ENCODE results near the gene LINGO1. TPM values are rescaled to one million over a fixed set of nuclear protein-coding genes. Genes with fewer than 3 reads are reported as not detected.
A peak's percentile ranks its signal among the peaks of the same experiment; 100 is the strongest.

The LINGO1 gene, protein sequence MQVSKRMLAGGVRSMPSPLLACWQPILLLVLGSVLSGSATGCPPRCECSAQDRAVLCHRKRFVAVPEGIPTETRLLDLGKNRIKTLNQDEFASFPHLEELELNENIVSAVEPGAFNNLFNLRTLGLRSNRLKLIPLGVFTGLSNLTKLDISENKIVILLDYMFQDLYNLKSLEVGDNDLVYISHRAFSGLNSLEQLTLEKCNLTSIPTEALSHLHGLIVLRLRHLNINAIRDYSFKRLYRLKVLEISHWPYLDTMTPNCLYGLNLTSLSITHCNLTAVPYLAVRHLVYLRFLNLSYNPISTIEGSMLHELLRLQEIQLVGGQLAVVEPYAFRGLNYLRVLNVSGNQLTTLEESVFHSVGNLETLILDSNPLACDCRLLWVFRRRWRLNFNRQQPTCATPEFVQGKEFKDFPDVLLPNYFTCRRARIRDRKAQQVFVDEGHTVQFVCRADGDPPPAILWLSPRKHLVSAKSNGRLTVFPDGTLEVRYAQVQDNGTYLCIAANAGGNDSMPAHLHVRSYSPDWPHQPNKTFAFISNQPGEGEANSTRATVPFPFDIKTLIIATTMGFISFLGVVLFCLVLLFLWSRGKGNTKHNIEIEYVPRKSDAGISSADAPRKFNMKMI
- 0.29 and 0.56 TPM in 2 replicates for polyA plus RNA-seq (2012; rRNA removed)
- 0.27 and 0.59 TPM in 2 replicates for polyA plus RNA-seq (2012; cell fraction: cytosol; rRNA removed)
- 0.13 and 0.39 TPM in 2 replicates for polyA plus RNA-seq (2012; cell fraction: nucleus; rRNA removed)

- ChIA-PET CTCF (interaction anchor here (0.6 to 15.7 kb wide), 89 partner anchors 9 to 613 kb away, joined by 3 to 458 read pairs (median 6); partner anchors contain the start of gene HMG20A), POLR2A (interaction anchor here (0.8 to 1.4 kb wide), 2 partner anchors 10 to 26 kb away, joined by 3 to 4 read pairs; no protein-coding TSS in a partner anchor)
- H3K79me2 ChIP-seq (ENCODE audit: insufficient read depth), result no peaks in the 10 kb centered on the region
- H3K9me3 ChIP-seq, result no peaks in the 10 kb centered on the region
- H3K27me3 ChIP-seq (ENCODE audit: insufficient read depth), result peaks cover 49% of the 10 kb centered on the region
- no peaks in the 10 kb centered on the region for H3F3A ChIP-seq (replicated peaks; ENCODE audit: insufficient read depth)
- 3% methylated on average over 21 of the region's 88 CpGs for WGBS (ENCODE audit: low lambda C conversion rate)
- H4K20me1 ChIP-seq (ENCODE audit: insufficient read depth), result no peaks in the 10 kb centered on the region
- H3K9ac ChIP-seq, result no peak within 1 kb of the TSS
- H3K36me3 ChIP-seq (replicated peaks in 1 of 2; ENCODE audit: control insufficient read depth in 1 of 2, insufficient read depth in 2 of 2, low read length in 1 of 2), result no peaks in the 10 kb centered on the region
- peak within 1 kb of the TSS in 1 of 2 experiments; percentile 11; a peak in 1 of 4 replicates for H3K27ac ChIP-seq (ENCODE audit: low read depth in 2 of 2, low read length in 1 of 2)
- DNase-seq, result peak; percentile 82
- peaks cover 0 to 40% of the 10 kb centered on the region in 2 experiments; a peak in 2 of 4 replicates for H3K4me1 ChIP-seq (ENCODE audit: control insufficient read depth in 1 of 2, insufficient read depth in 2 of 2, low read depth in 1 of 2, low read length in 1 of 2)
- TF ChIP-seq GABPA (IDR thresholded peaks at IDR 0.05; ENCODE audit: low read depth) (no peak), USF1 (IDR thresholded peaks at IDR 0.05; ENCODE audit: borderline replicate concordance, low read depth) (no peak), TEAD4 (IDR thresholded peaks at IDR 0.05; ENCODE audit: borderline replicate concordance, insufficient read depth) (no peak), RXRA (IDR thresholded peaks at IDR 0.05; ENCODE audit: borderline replicate concordance, low read depth) (no peak), EP300 (IDR thresholded peaks at IDR 0.05; ENCODE audit: borderline replicate concordance in 1 of 2, low read depth in 1 of 2, low read length in 1 of 2) (no peak), RCOR1 (IDR thresholded peaks at IDR 0.05; ENCODE audit: low read length) (no peak), NFIC (IDR thresholded peaks at IDR 0.05; ENCODE audit: borderline replicate concordance) (no peak), YY1 (IDR thresholded peaks at IDR 0.05; ENCODE audit: low read depth) (no peak), GATA2 (CRISPR knock-in tag; IDR thresholded peaks at IDR 0.05) (no peak), CTCF (IDR thresholded peaks at IDR 0.05) (no peak), POLR2AphosphoS5 (IDR thresholded peaks at IDR 0.05; ENCODE audit: low read depth, low read length) (no peak), ELF1 (IDR thresholded peaks at IDR 0.05) (no peak), MXI1 (IDR thresholded peaks at IDR 0.05; ENCODE audit: low read depth, low read length) (no peak), NRF1 (IDR thresholded peaks at IDR 0.05; ENCODE audit: low read depth, low read length) (no peak), MEF2A (IDR thresholded peaks at IDR 0.05; ENCODE audit: borderline replicate concordance, low read depth) (no peak), FOSL2 (IDR thresholded peaks at IDR 0.05; ENCODE audit: borderline replicate concordance, low read depth) (no peak), EZH2phosphoT487 (IDR thresholded peaks at IDR 0.05; ENCODE audit: borderline replicate concordance, low read depth) (no peak)
- TF ChIP-seq, protein P1, sequence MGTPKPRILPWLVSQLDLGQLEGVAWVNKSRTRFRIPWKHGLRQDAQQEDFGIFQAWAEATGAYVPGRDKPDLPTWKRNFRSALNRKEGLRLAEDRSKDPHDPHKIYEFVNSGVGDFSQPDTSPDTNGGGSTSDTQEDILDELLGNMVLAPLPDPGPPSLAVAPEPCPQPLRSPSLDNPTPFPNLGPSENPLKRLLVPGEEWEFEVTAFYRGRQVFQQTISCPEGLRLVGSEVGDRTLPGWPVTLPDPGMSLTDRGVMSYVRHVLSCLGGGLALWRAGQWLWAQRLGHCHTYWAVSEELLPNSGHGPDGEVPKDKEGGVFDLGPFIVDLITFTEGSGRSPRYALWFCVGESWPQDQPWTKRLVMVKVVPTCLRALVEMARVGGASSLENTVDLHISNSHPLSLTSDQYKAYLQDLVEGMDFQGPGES (IDR thresholded peaks at IDR 0.05; ENCODE audit: low read depth, low read length), result no peak
- TF ChIP-seq, protein P2, sequence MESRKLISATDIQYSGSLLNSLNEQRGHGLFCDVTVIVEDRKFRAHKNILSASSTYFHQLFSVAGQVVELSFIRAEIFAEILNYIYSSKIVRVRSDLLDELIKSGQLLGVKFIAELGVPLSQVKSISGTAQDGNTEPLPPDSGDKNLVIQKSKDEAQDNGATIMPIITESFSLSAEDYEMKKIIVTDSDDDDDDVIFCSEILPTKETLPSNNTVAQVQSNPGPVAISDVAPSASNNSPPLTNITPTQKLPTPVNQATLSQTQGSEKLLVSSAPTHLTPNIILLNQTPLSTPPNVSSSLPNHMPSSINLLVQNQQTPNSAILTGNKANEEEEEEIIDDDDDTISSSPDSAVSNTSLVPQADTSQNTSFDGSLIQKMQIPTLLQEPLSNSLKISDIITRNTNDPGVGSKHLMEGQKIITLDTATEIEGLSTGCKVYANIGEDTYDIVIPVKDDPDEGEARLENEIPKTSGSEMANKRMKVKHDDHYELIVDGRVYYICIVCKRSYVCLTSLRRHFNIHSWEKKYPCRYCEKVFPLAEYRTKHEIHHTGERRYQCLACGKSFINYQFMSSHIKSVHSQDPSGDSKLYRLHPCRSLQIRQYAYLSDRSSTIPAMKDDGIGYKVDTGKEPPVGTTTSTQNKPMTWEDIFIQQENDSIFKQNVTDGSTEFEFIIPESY (IDR thresholded peaks at IDR 0.05; ENCODE audit: borderline replicate concordance, low read depth), result no peak
- H3K4me3 ChIP-seq (ENCODE audit: low read depth in 2 of 2, low read length in 1 of 2), result peak within 1 kb of the TSS; percentile 47 to 66
- H2AFZ ChIP-seq (ENCODE audit: low read depth), result peak within 1 kb of the TSS; percentile 83; the same call in 1 of the 2 replicates
- peak within 1 kb of the TSS; percentile 97 for H3K4me2 ChIP-seq
- H3K9me2 ChIP-seq, result no peaks in the 10 kb centered on the region
Measured at GRCh38 chr15:77632534-77633133, at the start of gene LINGO1. Gene LINGO1, minus strand, starts transcription at chr15:77632912. Its CDS starts 597 bp downstream, at chr15:77632315.

All from SK-N-SH (cell line).